K562 (cell line): Measurements from ENCODE around the gene MIEN1. TPM values are rescaled to one million over a fixed set of nuclear protein-coding genes. Genes with fewer than 3 reads are reported as not detected.

Experiments
- CBX2 ChIP-seq: fragments of 200-600 bp; sonication (generic); IDR thresholded peaks from one replicate; pipeline ENCODE4 v1.6.1; 2012; ENCODE audit warnings: mild to moderate bottlenecking, low read length, inconsistent platforms; ENCODE audit not compliant: insufficient read depth, poor library complexity, severe bottlenecking
- GABPA ChIP-seq: fragments of 200-800 bp; sonication (Bioruptor generic); conservative IDR thresholded peaks from 2 replicates; pipeline ENCODE4 v1.6.1; 2016; ENCODE audit warnings: low read depth, missing genetic modification characterization, missing compliant biosample characterization
- GABPB1 ChIP-seq: sonication (generic); formaldehyde crosslinking; IDR thresholded peaks from 2 replicates; pipeline ENCODE4 v1.8.0; 2022; ENCODE audit warnings: mild to moderate bottlenecking, missing genetic modification reagents
- HMGN3 ChIP-seq: IDR thresholded peaks from 2 replicates; pipeline ENCODE4 v1.6.1; 2011; ENCODE audit warnings: borderline replicate concordance, low read depth, mild to moderate bottlenecking, mixed read lengths, low read length; ENCODE audit not compliant: insufficient read length; ENCODE audit errors: extremely low read depth
- KHSRP ChIP-seq: fragments of 450-650 bp; IDR thresholded peaks from 2 replicates; pipeline ENCODE4 v1.6.1; 2017
- PHF20 ChIP-seq: fragments of 450-650 bp; IDR thresholded peaks from 2 replicates; pipeline ENCODE4 v1.6.1; 2018; ENCODE audit not compliant: partially characterized antibody
- PURB ChIP-seq: sonication (generic); formaldehyde crosslinking; IDR thresholded peaks from 2 replicates; pipeline ENCODE4 v1.9.0; 2021; ENCODE audit warnings: low read depth, mild to moderate bottlenecking, missing genetic modification reagents
- ZBTB1 ChIP-seq: sonication (generic); formaldehyde crosslinking; IDR thresholded peaks from 2 replicates; pipeline ENCODE4 v1.8.1; 2023; ENCODE audit warnings: missing genetic modification reagents, low read depth, mild to moderate bottlenecking, borderline replicate concordance
- ZKSCAN1 ChIP-seq: fragments of 150-350 bp; IDR thresholded peaks from 2 replicates; pipeline ENCODE4 v1.6.1; 2016; ENCODE audit warnings: low read depth, low read length
- ZNF224 ChIP-seq: sonication (generic); formaldehyde crosslinking; IDR thresholded peaks from 2 replicates; pipeline ENCODE4 v1.8.0; 2022; ENCODE audit warnings: mild to moderate bottlenecking, missing genetic modification reagents
- ZNF583 ChIP-seq: fragments of 250-450 bp; sonication (Bioruptor Pico); IDR thresholded peaks from 2 replicates; pipeline ENCODE4 v1.4.0; 2020
- polyA plus RNA-seq, 8 experiments: library from polyadenylated mRNA; depleted of rRNA in 4 of 8; stranded (reverse) in 5 of 8; unstranded in 3 of 8; fragments of >200 nt; fragmentation: Nextera tagmentation in 2 of 8; fragmentation: Illumina TruSeq in 1 of 8; extraction: Ambion mirVana in 2 of 8; extraction: Trizol in 1 of 8; gene quantifications; 2 replicates each; pipeline versions ENCODE4 v1.2.1 to v1.2.3, GENCODE V29; 2011 to 2014; ENCODE audit warnings: inconsistent platforms in 1 of 8, missing spikeins in 1 of 8
- total RNA-seq, 7 experiments: library from RNA; depleted of rRNA in 6 of 7; stranded (reverse); fragments of >200 nt in 6 of 7; fragmentation: Illumina TruSeq in 2 of 7; extraction: Trizol in 2 of 7; gene quantifications; 2 replicates each; pipeline versions ENCODE4 v1.2.1 to v1.2.3, GENCODE V29; 2011 to 2021; ENCODE audit warnings: low replicate concordance in 1 of 7
- TF ChIP-seq, protein P1 (sequence below): fragments of 450-650 bp; IDR thresholded peaks from 2 replicates; pipeline ENCODE4 v1.6.1; 2016; ENCODE audit warnings: mild to moderate bottlenecking, moderate library complexity
- TF ChIP-seq, protein P2 (sequence below): fragments of 450-650 bp; IDR thresholded peaks from 2 replicates; pipeline ENCODE4 v1.6.1; 2016; ENCODE audit warnings: low read depth, mild to moderate bottlenecking, moderate library complexity
- TF ChIP-seq, protein P3 (sequence below): fragments of 250-450 bp; sonication (Bioruptor Pico); IDR thresholded peaks from 2 replicates; pipeline ENCODE4 v1.8.0; 2022; ENCODE audit warnings: moderate library complexity, mild to moderate bottlenecking, inconsistent platforms

Gene MIEN1
- total and polyA plus RNA-seq, 9 of the 15 experiments (the other 6 are each of a cell fraction or from before 2014, with no cell fraction given): 61.3 to 142 (median 78.9) TPM

DNA sequence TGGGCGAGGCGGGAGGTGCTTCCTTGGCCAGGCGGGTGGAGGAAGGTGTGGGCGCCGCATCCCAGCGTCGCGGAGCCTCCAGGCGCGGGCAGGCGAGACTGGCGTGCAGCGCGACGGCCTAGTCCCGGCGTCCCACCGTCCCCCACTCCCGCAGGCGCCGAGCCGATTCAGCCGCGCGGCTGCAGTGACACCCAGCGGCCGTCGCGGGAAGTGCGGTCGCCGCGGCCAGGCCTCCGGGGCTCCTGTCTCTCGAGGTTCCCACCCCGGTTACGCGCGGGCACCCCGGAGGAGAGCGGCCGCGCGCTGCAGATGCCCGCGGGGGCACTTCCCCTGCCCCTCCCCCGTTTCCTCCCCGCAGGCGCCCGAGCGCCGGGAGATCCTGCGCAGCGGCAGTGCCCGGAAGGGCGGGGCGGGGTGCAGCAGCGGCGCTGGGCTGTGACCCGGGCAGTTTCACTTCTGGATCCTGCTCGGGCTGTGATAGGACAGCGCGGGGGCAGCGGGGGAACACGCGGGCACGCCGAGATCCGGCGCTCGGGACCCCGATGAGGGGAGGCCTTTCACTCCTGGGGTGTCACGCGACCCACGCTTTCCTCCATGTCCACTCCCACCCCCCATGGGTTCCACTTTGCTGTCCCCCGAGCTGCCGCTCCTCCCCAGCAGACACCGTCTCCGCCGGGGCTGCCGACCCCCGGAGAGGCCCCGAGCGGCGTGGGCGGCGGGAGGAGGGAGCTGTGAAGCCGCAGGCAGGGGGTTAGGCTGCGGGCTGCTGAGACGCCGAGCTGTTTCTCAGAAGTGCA lies 24.0 kb upstream of the MIEN1 start (continued):
- TF ChIP-seq, protein P1, sequence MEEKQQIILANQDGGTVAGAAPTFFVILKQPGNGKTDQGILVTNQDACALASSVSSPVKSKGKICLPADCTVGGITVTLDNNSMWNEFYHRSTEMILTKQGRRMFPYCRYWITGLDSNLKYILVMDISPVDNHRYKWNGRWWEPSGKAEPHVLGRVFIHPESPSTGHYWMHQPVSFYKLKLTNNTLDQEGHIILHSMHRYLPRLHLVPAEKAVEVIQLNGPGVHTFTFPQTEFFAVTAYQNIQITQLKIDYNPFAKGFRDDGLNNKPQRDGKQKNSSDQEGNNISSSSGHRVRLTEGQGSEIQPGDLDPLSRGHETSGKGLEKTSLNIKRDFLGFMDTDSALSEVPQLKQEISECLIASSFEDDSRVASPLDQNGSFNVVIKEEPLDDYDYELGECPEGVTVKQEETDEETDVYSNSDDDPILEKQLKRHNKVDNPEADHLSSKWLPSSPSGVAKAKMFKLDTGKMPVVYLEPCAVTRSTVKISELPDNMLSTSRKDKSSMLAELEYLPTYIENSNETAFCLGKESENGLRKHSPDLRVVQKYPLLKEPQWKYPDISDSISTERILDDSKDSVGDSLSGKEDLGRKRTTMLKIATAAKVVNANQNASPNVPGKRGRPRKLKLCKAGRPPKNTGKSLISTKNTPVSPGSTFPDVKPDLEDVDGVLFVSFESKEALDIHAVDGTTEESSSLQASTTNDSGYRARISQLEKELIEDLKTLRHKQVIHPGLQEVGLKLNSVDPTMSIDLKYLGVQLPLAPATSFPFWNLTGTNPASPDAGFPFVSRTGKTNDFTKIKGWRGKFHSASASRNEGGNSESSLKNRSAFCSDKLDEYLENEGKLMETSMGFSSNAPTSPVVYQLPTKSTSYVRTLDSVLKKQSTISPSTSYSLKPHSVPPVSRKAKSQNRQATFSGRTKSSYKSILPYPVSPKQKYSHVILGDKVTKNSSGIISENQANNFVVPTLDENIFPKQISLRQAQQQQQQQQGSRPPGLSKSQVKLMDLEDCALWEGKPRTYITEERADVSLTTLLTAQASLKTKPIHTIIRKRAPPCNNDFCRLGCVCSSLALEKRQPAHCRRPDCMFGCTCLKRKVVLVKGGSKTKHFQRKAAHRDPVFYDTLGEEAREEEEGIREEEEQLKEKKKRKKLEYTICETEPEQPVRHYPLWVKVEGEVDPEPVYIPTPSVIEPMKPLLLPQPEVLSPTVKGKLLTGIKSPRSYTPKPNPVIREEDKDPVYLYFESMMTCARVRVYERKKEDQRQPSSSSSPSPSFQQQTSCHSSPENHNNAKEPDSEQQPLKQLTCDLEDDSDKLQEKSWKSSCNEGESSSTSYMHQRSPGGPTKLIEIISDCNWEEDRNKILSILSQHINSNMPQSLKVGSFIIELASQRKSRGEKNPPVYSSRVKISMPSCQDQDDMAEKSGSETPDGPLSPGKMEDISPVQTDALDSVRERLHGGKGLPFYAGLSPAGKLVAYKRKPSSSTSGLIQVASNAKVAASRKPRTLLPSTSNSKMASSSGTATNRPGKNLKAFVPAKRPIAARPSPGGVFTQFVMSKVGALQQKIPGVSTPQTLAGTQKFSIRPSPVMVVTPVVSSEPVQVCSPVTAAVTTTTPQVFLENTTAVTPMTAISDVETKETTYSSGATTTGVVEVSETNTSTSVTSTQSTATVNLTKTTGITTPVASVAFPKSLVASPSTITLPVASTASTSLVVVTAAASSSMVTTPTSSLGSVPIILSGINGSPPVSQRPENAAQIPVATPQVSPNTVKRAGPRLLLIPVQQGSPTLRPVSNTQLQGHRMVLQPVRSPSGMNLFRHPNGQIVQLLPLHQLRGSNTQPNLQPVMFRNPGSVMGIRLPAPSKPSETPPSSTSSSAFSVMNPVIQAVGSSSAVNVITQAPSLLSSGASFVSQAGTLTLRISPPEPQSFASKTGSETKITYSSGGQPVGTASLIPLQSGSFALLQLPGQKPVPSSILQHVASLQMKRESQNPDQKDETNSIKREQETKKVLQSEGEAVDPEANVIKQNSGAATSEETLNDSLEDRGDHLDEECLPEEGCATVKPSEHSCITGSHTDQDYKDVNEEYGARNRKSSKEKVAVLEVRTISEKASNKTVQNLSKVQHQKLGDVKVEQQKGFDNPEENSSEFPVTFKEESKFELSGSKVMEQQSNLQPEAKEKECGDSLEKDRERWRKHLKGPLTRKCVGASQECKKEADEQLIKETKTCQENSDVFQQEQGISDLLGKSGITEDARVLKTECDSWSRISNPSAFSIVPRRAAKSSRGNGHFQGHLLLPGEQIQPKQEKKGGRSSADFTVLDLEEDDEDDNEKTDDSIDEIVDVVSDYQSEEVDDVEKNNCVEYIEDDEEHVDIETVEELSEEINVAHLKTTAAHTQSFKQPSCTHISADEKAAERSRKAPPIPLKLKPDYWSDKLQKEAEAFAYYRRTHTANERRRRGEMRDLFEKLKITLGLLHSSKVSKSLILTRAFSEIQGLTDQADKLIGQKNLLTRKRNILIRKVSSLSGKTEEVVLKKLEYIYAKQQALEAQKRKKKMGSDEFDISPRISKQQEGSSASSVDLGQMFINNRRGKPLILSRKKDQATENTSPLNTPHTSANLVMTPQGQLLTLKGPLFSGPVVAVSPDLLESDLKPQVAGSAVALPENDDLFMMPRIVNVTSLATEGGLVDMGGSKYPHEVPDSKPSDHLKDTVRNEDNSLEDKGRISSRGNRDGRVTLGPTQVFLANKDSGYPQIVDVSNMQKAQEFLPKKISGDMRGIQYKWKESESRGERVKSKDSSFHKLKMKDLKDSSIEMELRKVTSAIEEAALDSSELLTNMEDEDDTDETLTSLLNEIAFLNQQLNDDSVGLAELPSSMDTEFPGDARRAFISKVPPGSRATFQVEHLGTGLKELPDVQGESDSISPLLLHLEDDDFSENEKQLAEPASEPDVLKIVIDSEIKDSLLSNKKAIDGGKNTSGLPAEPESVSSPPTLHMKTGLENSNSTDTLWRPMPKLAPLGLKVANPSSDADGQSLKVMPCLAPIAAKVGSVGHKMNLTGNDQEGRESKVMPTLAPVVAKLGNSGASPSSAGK: peak; percentile 95
- TF ChIP-seq PURB (no peak), CBX2 (no peak), HMGN3 (peak; percentile 82), GABPA (peak; percentile 79), ZNF583 (CRISPR knock-in tag) (peak; percentile 42; the same call in 1 of the 2 replicates), KHSRP (no peak), GABPB1 (CRISPR knock-in tag) (peak; percentile 72), ZKSCAN1 (no peak; the same call in 1 of the 2 replicates), ZNF224 (no peak), ZBTB1 (CRISPR knock-in tag) (peak; percentile 53; the same call in 1 of the 2 replicates), PHF20 (peak; percentile 30)
- TF ChIP-seq, protein P2, sequence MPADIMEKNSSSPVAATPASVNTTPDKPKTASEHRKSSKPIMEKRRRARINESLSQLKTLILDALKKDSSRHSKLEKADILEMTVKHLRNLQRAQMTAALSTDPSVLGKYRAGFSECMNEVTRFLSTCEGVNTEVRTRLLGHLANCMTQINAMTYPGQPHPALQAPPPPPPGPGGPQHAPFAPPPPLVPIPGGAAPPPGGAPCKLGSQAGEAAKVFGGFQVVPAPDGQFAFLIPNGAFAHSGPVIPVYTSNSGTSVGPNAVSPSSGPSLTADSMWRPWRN: no peak
- TF ChIP-seq, protein P3, sequence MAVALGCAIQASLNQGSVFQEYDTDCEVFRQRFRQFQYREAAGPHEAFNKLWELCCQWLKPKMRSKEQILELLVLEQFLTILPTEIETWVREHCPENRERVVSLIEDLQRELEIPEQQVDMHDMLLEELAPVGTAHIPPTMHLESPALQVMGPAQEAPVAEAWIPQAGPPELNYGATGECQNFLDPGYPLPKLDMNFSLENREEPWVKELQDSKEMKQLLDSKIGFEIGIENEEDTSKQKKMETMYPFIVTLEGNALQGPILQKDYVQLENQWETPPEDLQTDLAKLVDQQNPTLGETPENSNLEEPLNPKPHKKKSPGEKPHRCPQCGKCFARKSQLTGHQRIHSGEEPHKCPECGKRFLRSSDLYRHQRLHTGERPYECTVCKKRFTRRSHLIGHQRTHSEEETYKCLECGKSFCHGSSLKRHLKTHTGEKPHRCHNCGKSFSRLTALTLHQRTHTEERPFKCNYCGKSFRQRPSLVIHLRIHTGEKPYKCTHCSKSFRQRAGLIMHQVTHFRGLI (CRISPR knock-in tag): no peak
